GM18873 (cell line): ENCODE data around the gene RIMBP2.

Experiments
- ATAC-seq: cut with Tn5 transposase; IDR thresholded peaks from one replicate; pipeline ENCODE4 v1.9.1; 2021; ENCODE audit warnings: mild to moderate bottlenecking, moderate library complexity, moderate number of reproducible peaks; ENCODE audit not compliant: unreplicated experiment, low FRiP score

The RIMBP2 gene

GRCh38 chr12:130577351-130577750 lies 138.7 kb downstream of the RIMBP2 start:
- no peak for ATAC-seq

GRCh38 chr12:130576371-130576816 lies 139.7 kb downstream of the RIMBP2 start:
- no peak for ATAC-seq

GRCh38 chr12:130574402-130574801 lies 141.7 kb downstream of the RIMBP2 start:
- ATAC-seq: no peak

- no peak for ATAC-seq
Observed at GRCh38 chr12:130573766-130574165, 142.3 kb downstream of the RIMBP2 start.

- ATAC-seq: no peak
Observed at GRCh38 chr12:130573235-130573634, 142.9 kb downstream of the RIMBP2 start.

GRCh38 chr12:130572553-130572952 lies 143.5 kb downstream of the RIMBP2 start:
- ATAC-seq: no peak

- ATAC-seq: no peak
Observed at GRCh38 chr12:130571734-130572133, 144.4 kb downstream of the RIMBP2 start.

- no peak for ATAC-seq
Observed at GRCh38 chr12:130571089-130571488, 145.0 kb downstream of the RIMBP2 start.

GRCh38 chr12:130569521-130569920 lies 146.6 kb downstream of the RIMBP2 start:
- ATAC-seq: no peak

GRCh38 chr12:130568501-130568900 lies 147.6 kb downstream of the RIMBP2 start:
- no peak for ATAC-seq

GRCh38 chr12:130568041-130568440 lies 148.1 kb downstream of the RIMBP2 start:
- no peak for ATAC-seq

- ATAC-seq: no peak
Observed at GRCh38 chr12:130566446-130567155, 149.5 kb downstream of the RIMBP2 start.

GRCh38 chr12:130565189-130565588 lies 150.9 kb downstream of the RIMBP2 start:
- no peak for ATAC-seq

- no peak for ATAC-seq
Observed at GRCh38 chr12:130563323-130563722, 152.8 kb downstream of the RIMBP2 start.

GRCh38 chr12:130562716-130563115 lies 153.4 kb downstream of the RIMBP2 start:
- ATAC-seq: no peak

GRCh38 chr12:130560321-130560720 lies 155.8 kb downstream of the RIMBP2 start:
- ATAC-seq: no peak

- ATAC-seq: no peak
Observed at GRCh38 chr12:130559806-130560205, 156.3 kb downstream of the RIMBP2 start.

- ATAC-seq: no peak
Observed at GRCh38 chr12:130557886-130558765, 158.0 kb downstream of the RIMBP2 start.

- ATAC-seq: no peak
Observed at GRCh38 chr12:130557201-130557600, 158.9 kb downstream of the RIMBP2 start.

GRCh38 chr12:130556486-130557055 lies 159.5 kb downstream of the RIMBP2 start:
- no peak for ATAC-seq
